ENCODE measurements around the gene ARRDC4.

Gene ARRDC4

GRCh38 chr15:97962263-97962662, 1.8 kb downstream of the ARRDC4 start:
- H3F3A ChIP-seq (ENCODE audit: insufficient read depth, low read length), result no peaks in the 10 kb centered on the region
- no peak overlapping the region for H3K4me3 ChIP-seq (ENCODE audit: low read depth, low read length, poor library complexity, severe bottlenecking)
- no peaks in the 10 kb centered on the region for H3K79me2 ChIP-seq (ENCODE audit: insufficient read depth, low read length)
- H3K27me3 ChIP-seq (ENCODE audit: insufficient read depth, low read length), result no peaks in the 10 kb centered on the region
- no peaks in the 10 kb centered on the region for H3K4me1 ChIP-seq (ENCODE audit: insufficient read depth, low read length, severe bottlenecking)
- TF ChIP-seq EZH2 (IDR thresholded peaks at IDR 0.05; ENCODE audit: borderline replicate concordance, low read length), result no peak
- TF ChIP-seq CTCF (IDR thresholded peaks at IDR 0.05; ENCODE audit: low read length), result no peak
- H4K20me1 ChIP-seq (ENCODE audit: insufficient read depth, low read length), result no peaks in the 10 kb centered on the region
- H3K4me2 ChIP-seq (ENCODE audit: low read length), result no peak overlapping the region
- H3K9ac ChIP-seq (ENCODE audit: low read length), result no peak overlapping the region
- no peak overlapping the region for H2AFZ ChIP-seq (ENCODE audit: low read length)
- H3K27ac ChIP-seq (ENCODE audit: low read depth, low read length, poor library complexity, severe bottlenecking), result no peak overlapping the region
- H3K36me3 ChIP-seq (ENCODE audit: insufficient read depth, low read length), result no peaks in the 10 kb centered on the region
- H3K9me3 ChIP-seq (ENCODE audit: low read length), result no peaks in the 10 kb centered on the region
- no peaks in the 10 kb centered on the region for H3K9me2 ChIP-seq (ENCODE audit: low read depth, low read length)

GRCh38 chr15:97963779-97964178, 3.3 kb downstream of the ARRDC4 start:
- H4K20me1 ChIP-seq (ENCODE audit: insufficient read depth, low read length), result no peaks in the 10 kb centered on the region
- no peak overlapping the region for H3K9ac ChIP-seq (ENCODE audit: low read length)
- TF ChIP-seq EZH2 (IDR thresholded peaks at IDR 0.05; ENCODE audit: borderline replicate concordance, low read length), result no peak
- no peak for TF ChIP-seq CTCF (IDR thresholded peaks at IDR 0.05; ENCODE audit: low read length)
- H3F3A ChIP-seq (ENCODE audit: insufficient read depth, low read length), result no peaks in the 10 kb centered on the region
- no peaks in the 10 kb centered on the region for H3K9me3 ChIP-seq (ENCODE audit: low read length)
- H3K36me3 ChIP-seq (ENCODE audit: insufficient read depth, low read length), result no peaks in the 10 kb centered on the region
- no peaks in the 10 kb centered on the region for H3K9me2 ChIP-seq (ENCODE audit: low read depth, low read length)
- no peak overlapping the region for H2AFZ ChIP-seq (ENCODE audit: low read length)
- no peaks in the 10 kb centered on the region for H3K79me2 ChIP-seq (ENCODE audit: insufficient read depth, low read length)
- no peak overlapping the region for H3K27ac ChIP-seq (ENCODE audit: low read depth, low read length, poor library complexity, severe bottlenecking)
- no peaks in the 10 kb centered on the region for H3K27me3 ChIP-seq (ENCODE audit: insufficient read depth, low read length)
- no peak overlapping the region for H3K4me2 ChIP-seq (ENCODE audit: low read length)
- H3K4me1 ChIP-seq (ENCODE audit: insufficient read depth, low read length, severe bottlenecking), result no peaks in the 10 kb centered on the region
- no peak overlapping the region for H3K4me3 ChIP-seq (ENCODE audit: low read depth, low read length, poor library complexity, severe bottlenecking)

- Histone ChIP-seq H3K79me2 (ENCODE audit: insufficient read depth, low read length) (no peaks in the 10 kb centered on the region), H3K9me2 (ENCODE audit: low read depth, low read length) (no peaks in the 10 kb centered on the region), H3K4me1 (ENCODE audit: insufficient read depth, low read length, severe bottlenecking) (no peaks in the 10 kb centered on the region), H3K9ac (ENCODE audit: low read length) (no peak overlapping the region), H3F3A (ENCODE audit: insufficient read depth, low read length) (no peaks in the 10 kb centered on the region), H3K9me3 (ENCODE audit: low read length) (no peaks in the 10 kb centered on the region), H3K27ac (ENCODE audit: low read depth, low read length, poor library complexity, severe bottlenecking) (no peak overlapping the region), H3K4me2 (ENCODE audit: low read length) (no peak overlapping the region), H3K36me3 (ENCODE audit: insufficient read depth, low read length) (no peaks in the 10 kb centered on the region), H3K4me3 (ENCODE audit: low read depth, low read length, poor library complexity, severe bottlenecking) (no peak overlapping the region), H4K20me1 (ENCODE audit: insufficient read depth, low read length) (no peaks in the 10 kb centered on the region), H2AFZ (ENCODE audit: low read length) (no peak overlapping the region), H3K27me3 (ENCODE audit: insufficient read depth, low read length) (no peaks in the 10 kb centered on the region)
- TF ChIP-seq CTCF (IDR thresholded peaks at IDR 0.05; ENCODE audit: low read length), result no peak
- no peak for TF ChIP-seq EZH2 (IDR thresholded peaks at IDR 0.05; ENCODE audit: borderline replicate concordance, low read length)
These were observed 5.7 kb downstream of the ARRDC4 start for GRCh38 chr15:97966246-97966645.
